ENCODE data around the gene HTR1D.

DNA sequence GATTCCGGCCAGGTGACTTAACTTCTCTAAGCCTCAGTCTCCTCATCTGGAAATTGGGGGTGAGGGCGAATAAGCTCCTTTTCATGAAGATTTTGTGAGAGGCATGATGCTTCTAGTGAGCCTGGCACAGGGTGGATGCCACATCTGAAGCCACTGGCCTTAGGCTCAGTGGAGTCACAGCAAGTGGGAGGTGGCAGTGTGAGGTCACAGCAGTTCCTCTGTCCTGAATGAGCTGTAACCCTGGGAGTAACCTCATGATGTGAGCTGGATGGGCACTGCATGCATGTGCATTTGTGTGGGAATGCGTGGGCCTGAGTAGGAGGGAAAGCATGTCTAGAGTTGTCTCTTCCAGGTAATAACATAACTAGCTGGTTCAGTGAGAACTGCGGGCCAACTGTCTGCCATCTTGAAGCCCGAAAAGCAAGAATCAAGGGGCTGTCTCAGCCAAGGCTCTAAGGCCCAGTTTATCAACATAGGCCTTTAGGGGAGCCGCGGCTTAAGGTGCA lies 27.0 kb upstream of the HTR1D start:
- TF ChIP-seq EP300 (IDR thresholded peaks at IDR 0.05): no peak
- no peak for TF ChIP-seq POLR2A (IDR thresholded peaks at IDR 0.05; ENCODE audit: low read length)
- TF ChIP-seq CTCF (IDR thresholded peaks at IDR 0.05): no peak
- no peak for TF ChIP-seq CEBPB (IDR thresholded peaks at IDR 0.05)
- TF ChIP-seq BHLHE40 (IDR thresholded peaks at IDR 0.05; ENCODE audit: low read depth, low read length): no peak
- TF ChIP-seq ELK1 (IDR thresholded peaks at IDR 0.05; ENCODE audit: low read depth, low read length): no peak
- TF ChIP-seq SMC3 (IDR thresholded peaks at IDR 0.05): no peak
- TF ChIP-seq CHD2 (IDR thresholded peaks at IDR 0.05; ENCODE audit: low read length, partially characterized antibody): no peak
- no peak for TF ChIP-seq REST (IDR thresholded peaks at IDR 0.05)
- TF ChIP-seq RFX5 (IDR thresholded peaks at IDR 0.05): no peak
